Ovary (tissue), 9 donors: ENCODE results near the gene MAT2A. TPM values are rescaled to one million over a fixed set of nuclear protein-coding genes. Genes with fewer than 3 reads are reported as not detected.

Experiments used
- DNase-seq, 5 donors: peaks; one replicate each; pipeline ENCODE4 v3.0.0-alpha.2; 2019 to 2020
- H3K27ac ChIP-seq, 2 donors: fragments of 200-600 bp; one replicate each; pipeline versions ENCODE4 v1.5.1 to v1.8.0; 2019 to 2022
- H3K27me3 ChIP-seq: fragments of 200-600 bp; one replicate; pipeline ENCODE4 v1.8.0; 2022
- H3K36me3 ChIP-seq: fragments of 200-600 bp; sonication (generic); one replicate; pipeline ENCODE4 v1.5.1; 2019
- H3K4me1 ChIP-seq: one replicate; pipeline ENCODE4 v1.8.1; 2013; ENCODE audit warnings: mild to moderate bottlenecking, moderate library complexity; ENCODE audit not compliant: insufficient read depth
- H3K4me3 ChIP-seq: fragments of 200-600 bp; sonication (generic); one replicate; pipeline ENCODE4 v1.5.1; 2017
- H3K9me3 ChIP-seq, 2 donors: fragments of 200-600 bp in 1 of 2; sonication (generic) in 1 of 2; one replicate each; pipeline versions ENCODE4 v1.5.1 to v1.8.1; 2013 to 2019; ENCODE audit warnings: mild to moderate bottlenecking in 1 of 2, moderate library complexity in 1 of 2
- CTCF ChIP-seq, 3 donors: fragments of 450-650 bp in 2 of 3; fragments of 200-600 bp in 1 of 3; IDR thresholded peaks; one replicate each; pipeline versions ENCODE4 v1.5.1 to v1.8.0; 2016 to 2022; ENCODE audit warnings: antibody characterized with exemption in 3 of 3, mild to moderate bottlenecking in 1 of 3
- EP300 ChIP-seq: sonication (generic); formaldehyde crosslinking; IDR thresholded peaks from one replicate; pipeline ENCODE4 v1.6.1; 2017; ENCODE audit warnings: antibody characterized with exemption
- POLR2A ChIP-seq: fragments of 450-650 bp; IDR thresholded peaks from one replicate; pipeline ENCODE4 v1.6.1; 2017; ENCODE audit warnings: antibody characterized with exemption, mild to moderate bottlenecking, moderate library complexity
- WGBS, 3 donors: extraction: QIAGEN DNeasy Blood & Tissue Kit in 1 of 3; methylation state at CpG; one replicate each; pipeline versions ENCODE4 v1.1.5 to v1.1.7; 2013 to 2017; 5-methylcytosine and 5-hydroxymethylcytosine counted together
- intact Hi-C, 4 donors: fragments of 100-400 bp; cut with DNase I; formaldehyde crosslinking; loops; one replicate each; pipeline versions ENCODE4 v1.11.0 to v1.15.1; 2022 to 2023
- polyA plus RNA-seq, 2 donors: library from polyadenylated mRNA; stranded (reverse); fragments of 200-250 nt in 1 of 2; fragments of 350-450 nt in 1 of 2; fragmentation: Illumina TruSeq in 1 of 2; extraction: RNeasy Lipid Tissue Mini Kit (QIAGEN cat#74804) in 1 of 2; gene quantifications; one replicate each; pipeline ENCODE4 v1.2.3, GENCODE V29; 2013 to 2014
- total RNA-seq, 7 donors: library from RNA; depleted of rRNA in 2 of 7; stranded (reverse); fragments of >200 nt in 2 of 7; fragmentation: NEBNext Ultra II Directional in 3 of 7; extraction: Animal tissue kit (Norgen Biotek cat#: 25700) in 3 of 7; gene quantifications; one replicate each; pipeline versions ENCODE4 v1.1.0 to v1.2.4, GENCODE V29; 2016 to 2023
- donor health status: DM: no; HTN: no; CAD: no; lungs with moderate emphysema.
- donor health status: DM: no; HTN: no; CAD: no.
- donor health status: Bipolar disorder and iron deficiency.
- donor health status: DM: yes; HTN: yes; CAD: no.
- donor health status: DM: no; HTN: no; CAD: no.
- donor health status: DM: yes; HTN: yes; CAD: no.

The MAT2A gene
- total and polyA plus RNA-seq, 9 donors = 70.8 to 766 (median 224) TPM

DNA sequence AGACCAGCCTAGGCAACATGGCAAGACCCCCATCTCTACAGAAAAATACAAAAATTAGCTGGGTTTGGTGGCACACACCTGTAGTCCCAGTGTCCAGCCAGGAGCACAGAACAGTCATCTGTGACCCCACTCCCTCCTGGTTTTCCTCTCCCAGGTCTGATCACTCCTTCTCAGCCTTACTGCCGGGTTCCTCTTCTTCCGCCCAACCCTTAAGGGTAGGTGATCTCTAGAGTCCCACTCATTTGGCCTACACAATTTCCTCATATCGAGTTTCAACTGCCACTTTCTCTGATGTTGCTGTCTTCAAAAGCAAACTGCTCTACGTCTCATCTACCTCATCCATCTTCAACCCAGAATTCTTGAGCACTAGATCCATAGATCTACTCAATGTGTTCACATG is 13.4 kb upstream of the MAT2A start:
- intact Hi-C loops = loop anchor here in 1 of 4 donors (10.0 kb wide), 1 partner anchor 51 kb away; no protein-coding TSS in a partner anchor
- DNase-seq = no peak
- no peak overlapping the region for H3K4me3 ChIP-seq
- 84 to 90% (median 85%) methylated on average over 4 of the region's 4 CpGs for WGBS, 3 donors
- TF ChIP-seq EP300 = no peak
- TF ChIP-seq CTCF (IDR thresholded peaks at IDR 0.05) = no peak
- no peak for TF ChIP-seq POLR2A
- H3K4me1 ChIP-seq = peaks cover 5% of the 10 kb centered on the region
- no peak overlapping the region for H3K27ac ChIP-seq
- no peaks in the 10 kb centered on the region for H3K36me3 ChIP-seq
- no peaks in the 10 kb centered on the region for H3K9me3 ChIP-seq
- no peaks in the 10 kb centered on the region for H3K27me3 ChIP-seq

DNA sequence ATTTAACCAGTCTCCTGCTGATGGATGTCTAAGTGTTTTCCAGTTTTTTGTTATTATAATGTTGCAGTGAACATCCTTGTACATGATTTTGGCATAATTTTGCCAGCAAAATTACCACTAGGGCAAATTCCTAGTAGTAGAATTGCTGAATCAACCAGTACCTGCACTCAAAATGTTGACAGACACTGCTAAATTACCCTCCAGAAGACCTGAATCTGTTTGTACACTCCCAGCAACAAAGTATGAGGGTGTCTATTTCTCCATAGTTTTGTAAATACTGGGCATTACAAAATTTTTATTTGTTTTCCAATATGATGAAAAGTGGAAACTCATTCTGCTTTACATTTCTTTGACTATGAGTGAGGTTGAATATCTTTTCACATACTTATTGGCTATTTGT is 11.2 kb upstream of the MAT2A start:
- Histone ChIP-seq H3K36me3 (no peaks in the 10 kb centered on the region), H3K27me3 (no peaks in the 10 kb centered on the region), H3K4me3 (no peak overlapping the region), H3K4me1 (peaks cover 5% of the 10 kb centered on the region), H3K27ac (no peak overlapping the region), H3K9me3 (no peaks in the 10 kb centered on the region)
- no peak for DNase-seq
- intact Hi-C loops = loop anchor here in 1 of 4 donors (10.0 kb wide), 1 partner anchor 53 kb away; no protein-coding TSS in a partner anchor
- TF ChIP-seq CTCF (IDR thresholded peaks at IDR 0.05) (no peak), EP300 (no peak), POLR2A (no peak)

DNA sequence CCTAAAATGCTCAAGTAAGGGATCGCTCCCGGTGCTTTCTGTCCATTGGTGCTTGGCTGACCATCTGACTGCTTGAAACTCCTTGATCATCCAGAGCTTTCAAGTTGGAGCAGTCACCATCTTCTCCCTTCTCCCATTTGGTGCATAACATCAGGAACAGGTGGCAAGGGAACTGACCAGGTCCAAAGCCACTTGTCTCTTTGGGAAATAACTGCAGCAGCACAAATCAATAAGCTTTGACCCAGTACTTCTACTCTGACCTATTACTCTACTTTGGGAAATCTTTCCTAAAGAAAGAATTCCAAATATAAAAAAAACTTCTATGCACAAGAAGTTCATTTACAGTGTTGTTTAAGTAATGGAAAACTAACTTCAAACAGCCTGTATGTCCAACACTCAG is 10.6 kb upstream of the MAT2A start:
- H3K27ac ChIP-seq = no peak overlapping the region
- DNase-seq = no peak
- H3K4me3 ChIP-seq = no peak overlapping the region
- no peaks in the 10 kb centered on the region for H3K36me3 ChIP-seq
- TF ChIP-seq EP300 = no peak
- no peak for TF ChIP-seq CTCF (IDR thresholded peaks at IDR 0.05)
- TF ChIP-seq POLR2A = no peak
- WGBS, 3 donors = 85 to 93% (median 88%) methylated on average over 2 of the region's 2 CpGs
- H3K27me3 ChIP-seq = no peaks in the 10 kb centered on the region
- no peaks in the 10 kb centered on the region for H3K9me3 ChIP-seq
- peaks cover 5% of the 10 kb centered on the region for H3K4me1 ChIP-seq
- intact Hi-C loops = loop anchor here in 1 of 4 donors (10.0 kb wide), 1 partner anchor 54 kb away; no protein-coding TSS in a partner anchor

DNA sequence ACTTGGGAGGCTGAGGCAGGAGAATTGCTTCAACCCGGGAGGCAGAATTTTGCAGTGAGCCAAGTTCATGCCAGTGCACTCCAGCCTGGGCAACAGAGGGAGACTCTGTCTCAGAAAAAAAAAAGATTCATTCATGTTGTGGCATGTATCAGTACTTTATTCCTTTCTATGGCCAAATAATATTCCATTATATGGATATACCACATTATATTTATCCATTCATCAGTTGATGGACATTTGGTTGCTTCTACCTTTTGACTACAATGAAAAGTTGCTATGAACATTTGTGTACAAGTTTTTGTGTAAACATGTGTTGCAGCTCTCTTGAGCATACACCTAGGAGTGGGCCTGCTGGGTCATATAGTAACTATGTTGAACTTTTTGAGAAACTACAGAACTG is 9.2 kb upstream of the MAT2A start:
- intact Hi-C loops = loop anchor here in 1 of 4 donors (10.0 kb wide), 1 partner anchor 55 kb away; no protein-coding TSS in a partner anchor
- Histone ChIP-seq H3K27ac (no peak overlapping the region), H3K9me3 (no peaks in the 10 kb centered on the region), H3K27me3 (no peaks in the 10 kb centered on the region), H3K4me1 (no peaks in the 10 kb centered on the region), H3K36me3 (no peaks in the 10 kb centered on the region), H3K4me3 (no peak overlapping the region)
- 89 to 100% (median 97%) methylated on average over 1 of the region's 1 CpG for WGBS, 3 donors
- DNase-seq = no peak
- TF ChIP-seq CTCF (IDR thresholded peaks at IDR 0.05) (no peak), EP300 (no peak), POLR2A (no peak)
